OCI-LY7 (cell line): ENCODE results near the gene ZMIZ2. TPM values are rescaled to one million over a fixed set of nuclear protein-coding genes. Genes with fewer than 3 reads are reported as not detected.

Source experiments
- BruUV-seq: library from RNA; stranded (reverse); fragments of 400-500 nt; replicated peaks from 2 replicates; lab custom pipeline; 2021; lab: Mats Ljungman, UMichigan
- CTCF ChIA-PET: fragments of 300-600 bp; sonication (Branson Sonifier 250); formaldehyde crosslinking; loops from one replicate; lab custom pipeline; 2022; ENCODE audit warnings: antibody characterized with exemption; ENCODE audit not compliant: unreplicated experiment; lab: Charles Lee
- POLR2A ChIA-PET: fragments of 300-600 bp; sonication (Branson Sonifier 250); formaldehyde crosslinking; loops from one replicate; lab custom pipeline; 2022; ENCODE audit warnings: antibody characterized with exemption; lab: Charles Lee
- DNase-seq: peaks from one replicate; pipeline ENCODE4 v3.0.0-alpha.2; 2015; ENCODE audit warnings: low spot score
- H2AFZ ChIP-seq: fragments of 200-600 bp; sonication (generic), shearing (Covaris generic); 2 replicates; pipeline ENCODE4 v1.6.1; 2014; ENCODE audit warnings: mild to moderate bottlenecking, antibody characterized with exemption, low read length, moderate library complexity
- H3K27ac ChIP-seq: fragments of 200-600 bp; sonication (generic); 2 replicates; pipeline ENCODE4 v1.5.1; 2014; ENCODE audit warnings: mixed run types, low read depth, mild to moderate bottlenecking, moderate library complexity, low read length, inconsistent platforms; ENCODE audit not compliant: poor library complexity, severe bottlenecking
- H3K36me3 ChIP-seq: fragments of 200-600 bp; sonication (generic); 2 replicates; pipeline ENCODE4 v1.6.1; 2014; ENCODE audit warnings: mild to moderate bottlenecking, antibody characterized with exemption, low read length, moderate library complexity, mixed read lengths; ENCODE audit not compliant: insufficient read depth
- H3K4me1 ChIP-seq: fragments of 200-600 bp; sonication (generic); 2 replicates; pipeline ENCODE4 v1.5.1; 2014; ENCODE audit warnings: mild to moderate bottlenecking, low read length; ENCODE audit not compliant: insufficient read depth, poor library complexity, severe bottlenecking
- H3K4me2 ChIP-seq: fragments of 200-600 bp; sonication (generic); 2 replicates; pipeline ENCODE4 v1.6.1; 2014; ENCODE audit warnings: mild to moderate bottlenecking, low read length
- H3K4me3 ChIP-seq: fragments of 200-600 bp; sonication (generic); 2 replicates; pipeline ENCODE4 v1.5.1; 2014; ENCODE audit warnings: mild to moderate bottlenecking, low read depth, low read length; ENCODE audit not compliant: poor library complexity, severe bottlenecking
- H3K79me2 ChIP-seq: fragments of 200-600 bp; sonication (generic); 2 replicates; pipeline ENCODE4 v1.6.1; 2016; ENCODE audit warnings: low read depth, mild to moderate bottlenecking, low read length, moderate library complexity, mixed read lengths; ENCODE audit not compliant: insufficient read depth
- H3K9me2 ChIP-seq: fragments of 200-600 bp; sonication (generic); 2 replicates; pipeline ENCODE4 v1.6.1; 2016; ENCODE audit warnings: mild to moderate bottlenecking, low read length, mixed read lengths; ENCODE audit not compliant: insufficient read depth
- H3K9me3 ChIP-seq: fragments of 200-600 bp; sonication (generic); 2 replicates; pipeline ENCODE4 v1.6.1; 2014; ENCODE audit warnings: mild to moderate bottlenecking, mixed run types, low read length, mixed read lengths
- H4K20me1 ChIP-seq: fragments of 200-600 bp; sonication (generic); 2 replicates; pipeline ENCODE4 v1.6.1; 2014; ENCODE audit warnings: mild to moderate bottlenecking, antibody characterized with exemption, low read length, moderate library complexity, mixed read lengths; ENCODE audit not compliant: insufficient read depth
- EZH2phosphoT487 ChIP-seq: fragments of 200-600 bp; sonication (generic); IDR thresholded peaks from 2 replicates; pipeline ENCODE4 v1.6.1; 2018; ENCODE audit warnings: low read depth, borderline replicate concordance, mild to moderate bottlenecking, mixed run types, antibody characterized with exemption, low read length, moderate library complexity, mixed read lengths
- intact Hi-C: fragments of 100-400 bp; cut with micrococcal nuclease; formaldehyde crosslinking; loops from one replicate; pipeline ENCODE4 v1.10.0; 2022; ENCODE audit not compliant: unreplicated experiment
- total RNA-seq, 2 experiments: library from RNA; depleted of rRNA in 1 of 2; stranded (reverse); fragments of >200 nt in 1 of 2; shearing (Covaris generic) in 1 of 2; gene quantifications; 2 replicates each; pipeline ENCODE4 v1.2.3, GENCODE V29; 2014 to 2022
- TF ChIP-seq, protein P1 (sequence below): fragments of 200-600 bp; sonication (generic); conservative IDR thresholded peaks from 2 replicates; pipeline ENCODE4 v1.5.1; 2014; ENCODE audit warnings: mild to moderate bottlenecking, antibody characterized with exemption, low read length, moderate library complexity, mixed read lengths

ZMIZ2 gene
- total RNA-seq, 2 experiments from 2014 or later: 17.2 to 79.7 TPM

- H4K20me1 ChIP-seq: no peaks in the 10 kb centered on the region
- no peak overlapping the region for H3K4me2 ChIP-seq
- DNase-seq: no peak
- H3K27ac ChIP-seq: no peak overlapping the region
- no peaks in the 10 kb centered on the region for H3K9me2 ChIP-seq
- no peaks in the 10 kb centered on the region for H3K36me3 ChIP-seq
- no peak overlapping the region for H3K4me3 ChIP-seq
- no peaks in the 10 kb centered on the region for H3K79me2 ChIP-seq
- H3K9me3 ChIP-seq: no peaks in the 10 kb centered on the region
- peaks cover 3% of the 10 kb centered on the region for H3K4me1 ChIP-seq
- CTCF ChIA-PET: no interaction called here
- BruUV-seq: no TSS peak
- TF ChIP-seq, protein P1, sequence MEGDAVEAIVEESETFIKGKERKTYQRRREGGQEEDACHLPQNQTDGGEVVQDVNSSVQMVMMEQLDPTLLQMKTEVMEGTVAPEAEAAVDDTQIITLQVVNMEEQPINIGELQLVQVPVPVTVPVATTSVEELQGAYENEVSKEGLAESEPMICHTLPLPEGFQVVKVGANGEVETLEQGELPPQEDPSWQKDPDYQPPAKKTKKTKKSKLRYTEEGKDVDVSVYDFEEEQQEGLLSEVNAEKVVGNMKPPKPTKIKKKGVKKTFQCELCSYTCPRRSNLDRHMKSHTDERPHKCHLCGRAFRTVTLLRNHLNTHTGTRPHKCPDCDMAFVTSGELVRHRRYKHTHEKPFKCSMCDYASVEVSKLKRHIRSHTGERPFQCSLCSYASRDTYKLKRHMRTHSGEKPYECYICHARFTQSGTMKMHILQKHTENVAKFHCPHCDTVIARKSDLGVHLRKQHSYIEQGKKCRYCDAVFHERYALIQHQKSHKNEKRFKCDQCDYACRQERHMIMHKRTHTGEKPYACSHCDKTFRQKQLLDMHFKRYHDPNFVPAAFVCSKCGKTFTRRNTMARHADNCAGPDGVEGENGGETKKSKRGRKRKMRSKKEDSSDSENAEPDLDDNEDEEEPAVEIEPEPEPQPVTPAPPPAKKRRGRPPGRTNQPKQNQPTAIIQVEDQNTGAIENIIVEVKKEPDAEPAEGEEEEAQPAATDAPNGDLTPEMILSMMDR: no peak
- TF ChIP-seq EZH2phosphoT487: no peak
- intact Hi-C loops: no loop called here
- POLR2A ChIA-PET: interaction anchor here (0.6 kb wide), 1 partner anchor 18 kb away, joined by 5 read pairs; no protein-coding TSS in a partner anchor
- no peak overlapping the region for H2AFZ ChIP-seq
Measured at GRCh38 chr7:44738876-44739665, 9.6 kb upstream of the ZMIZ2 start.

DNA sequence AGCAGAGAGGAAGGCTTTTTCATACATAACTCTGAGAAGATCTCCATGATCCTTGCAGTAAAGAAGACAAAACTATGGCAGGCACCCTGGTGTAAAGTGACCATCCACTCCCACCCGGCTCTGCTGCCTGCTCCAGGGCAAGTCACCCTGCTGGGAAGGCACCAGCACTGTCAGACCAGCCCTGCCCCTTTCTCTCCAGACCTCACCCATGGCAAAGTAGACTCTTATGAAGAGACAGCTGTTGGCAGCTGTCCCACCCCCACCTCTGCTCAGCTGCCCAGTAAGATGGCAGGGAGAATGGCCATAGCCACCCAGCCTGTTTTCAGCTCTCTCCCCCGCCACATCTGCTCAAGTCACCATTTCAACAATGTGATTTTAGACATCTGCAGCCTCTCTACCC, 8.6 kb upstream of the ZMIZ2 start:
- Histone ChIP-seq H3K27ac (no peak overlapping the region), H3K4me1 (peaks cover 3% of the 10 kb centered on the region), H3K9me3 (no peaks in the 10 kb centered on the region), H3K4me3 (no peak overlapping the region), H3K36me3 (no peaks in the 10 kb centered on the region), H3K9me2 (no peaks in the 10 kb centered on the region), H4K20me1 (no peaks in the 10 kb centered on the region), H3K4me2 (no peak overlapping the region), H2AFZ (no peak overlapping the region), H3K79me2 (no peaks in the 10 kb centered on the region)
- ChIA-PET CTCF (no interaction called here), POLR2A (no interaction called here)
- TF ChIP-seq, protein P1: no peak
- no peak for TF ChIP-seq EZH2phosphoT487
- no TSS peak for BruUV-seq
- intact Hi-C loops: no loop called here
- no peak for DNase-seq

DNA sequence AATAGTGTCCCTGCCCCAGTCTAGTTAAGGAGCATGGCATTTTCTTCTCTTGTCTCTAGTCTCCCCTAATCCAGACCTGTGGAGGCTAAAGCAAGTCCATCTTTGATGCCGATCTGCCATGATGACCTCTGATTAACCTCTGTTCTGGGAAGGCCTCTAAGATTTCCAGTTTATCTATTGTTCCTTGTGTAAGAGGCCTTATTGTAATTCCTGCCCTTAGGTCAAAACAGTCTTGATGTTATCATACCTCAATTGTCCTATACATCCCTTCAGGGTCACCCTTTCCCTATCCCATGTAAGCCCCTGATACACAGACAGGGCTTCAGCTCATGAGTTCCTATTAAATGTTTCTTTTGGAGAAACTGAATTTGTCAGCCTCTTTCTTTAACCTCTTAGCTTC, 4.9 kb upstream of the ZMIZ2 start:
- DNase-seq: no peak
- Histone ChIP-seq H3K4me3 (no peak overlapping the region), H3K36me3 (no peaks in the 10 kb centered on the region), H3K9me2 (no peaks in the 10 kb centered on the region), H4K20me1 (no peaks in the 10 kb centered on the region), H3K4me1 (peaks cover 9% of the 10 kb centered on the region), H3K27ac (no peak overlapping the region), H3K79me2 (no peaks in the 10 kb centered on the region), H3K9me3 (no peaks in the 10 kb centered on the region), H2AFZ (no peak overlapping the region), H3K4me2 (no peak overlapping the region)
- intact Hi-C loops: no loop called here
- ChIA-PET CTCF (no interaction called here), POLR2A (no interaction called here)
- BruUV-seq: no TSS peak
- TF ChIP-seq, protein P1: no peak
- TF ChIP-seq EZH2phosphoT487: no peak
